K562 (cell line): ENCODE data around the gene TAF10. TPM values are rescaled to one million over a fixed set of nuclear protein-coding genes. Genes with fewer than 3 reads are reported as not detected.

Experiments
- ATF1 ChIP-seq, 2 experiments: fragments of 450-650 bp in 1 of 2; IDR thresholded peaks; 2 replicates each; pipeline ENCODE4 v1.6.1; 2016; ENCODE audit warnings: missing compliant biosample characterization in 1 of 2, missing genetic modification characterization in 1 of 2
- BDP1 ChIP-seq: IDR thresholded peaks from 3 replicates; pipeline ENCODE4 v1.6.1; 2011; ENCODE audit not compliant: insufficient read length, insufficient read depth
- ETS2 ChIP-seq: IDR thresholded peaks from 2 replicates; pipeline ENCODE4 v1.6.1; 2016; ENCODE audit warnings: borderline replicate concordance, missing genetic modification characterization, mild to moderate bottlenecking, moderate library complexity, missing compliant biosample characterization; ENCODE audit not compliant: poor library complexity, severe bottlenecking
- FOSL1 ChIP-seq: fragments of 200-800 bp; sonication (Bioruptor generic); conservative IDR thresholded peaks from 2 replicates; pipeline ENCODE4 v1.6.1; 2016; ENCODE audit warnings: missing genetic modification characterization, missing compliant biosample characterization
- GTF2F1 ChIP-seq: IDR thresholded peaks from 2 replicates; pipeline ENCODE4 v1.6.1; 2011; ENCODE audit warnings: low read depth, low read length, improper control_type of control experiment
- HEY1 ChIP-seq: fragments of 250-450 bp; sonication (Bioruptor Pico); IDR thresholded peaks from 2 replicates; pipeline ENCODE4 v1.5.0; 2020; ENCODE audit warnings: mild to moderate bottlenecking, moderate library complexity, borderline replicate concordance
- ILF3 ChIP-seq: fragments of 450-650 bp; IDR thresholded peaks from 2 replicates; pipeline ENCODE4 v1.6.1; 2018; ENCODE audit warnings: antibody characterized with exemption, mild to moderate bottlenecking, moderate library complexity, borderline replicate concordance
- KDM2B ChIP-seq: fragments of 250-450 bp; sonication (Bioruptor Pico); IDR thresholded peaks from 2 replicates; pipeline ENCODE4 v1.8.0; 2021; ENCODE audit warnings: mild to moderate bottlenecking, moderate library complexity
- MEF2A ChIP-seq: IDR thresholded peaks from 2 replicates; pipeline ENCODE4 v1.6.1; 2011; ENCODE audit warnings: low read depth, mild to moderate bottlenecking, low read length, moderate library complexity; ENCODE audit not compliant: control insufficient read depth
- MXI1 ChIP-seq: IDR thresholded peaks from 2 replicates; pipeline ENCODE4 v1.6.1; 2011; ENCODE audit warnings: low read depth, mild to moderate bottlenecking, improper control_type of control experiment, low read length
- NR2C1 ChIP-seq, 2 experiments: fragments of 450-650 bp; IDR thresholded peaks; 2 replicates each; pipeline ENCODE4 v1.6.1; 2017; ENCODE audit warnings: mild to moderate bottlenecking in 2 of 2, antibody characterized with exemption in 1 of 2, inconsistent platforms in 1 of 2, missing compliant biosample characterization in 1 of 2, missing genetic modification characterization in 1 of 2
- PHTF2 ChIP-seq: fragments of 250-450 bp; sonication (Bioruptor Pico); IDR thresholded peaks from 2 replicates; pipeline ENCODE4 v1.5.0; 2021; ENCODE audit warnings: mild to moderate bottlenecking
- TEAD4 ChIP-seq, 2 experiments: sonication (generic) in 1 of 2; formaldehyde crosslinking in 1 of 2; IDR thresholded peaks; 2 replicates each; pipeline versions ENCODE4 v1.6.1 to v1.8.0; 2012 to 2022; ENCODE audit warnings: borderline replicate concordance in 1 of 2, inconsistent platforms in 1 of 2, low read length in 1 of 2, mild to moderate bottlenecking in 1 of 2, missing genetic modification reagents in 1 of 2
- XRCC5 ChIP-seq: fragments of 200-400 bp; formaldehyde crosslinking; IDR thresholded peaks from 2 replicates; pipeline ENCODE4 v1.6.1; 2017; ENCODE audit warnings: low read depth, mild to moderate bottlenecking, low read length
- ZNF311 ChIP-seq: fragments of 250-450 bp; sonication (Bioruptor Pico); IDR thresholded peaks from 2 replicates; pipeline ENCODE4 v1.4.0; 2020; ENCODE audit warnings: mild to moderate bottlenecking, moderate library complexity
- ZNF785 ChIP-seq: fragments of 250-450 bp; sonication (Bioruptor Pico); IDR thresholded peaks from 2 replicates; pipeline ENCODE4 v1.4.0; 2020; ENCODE audit warnings: mild to moderate bottlenecking
- polyA plus RNA-seq, 8 experiments: library from polyadenylated mRNA; depleted of rRNA in 4 of 8; stranded (reverse) in 5 of 8; unstranded in 3 of 8; fragments of >200 nt; fragmentation: Nextera tagmentation in 2 of 8; fragmentation: Illumina TruSeq in 1 of 8; extraction: Ambion mirVana in 2 of 8; extraction: Trizol in 1 of 8; gene quantifications; 2 replicates each; pipeline versions ENCODE4 v1.2.1 to v1.2.3, GENCODE V29; 2011 to 2014; ENCODE audit warnings: inconsistent platforms in 1 of 8, missing spikeins in 1 of 8
- total RNA-seq, 7 experiments: library from RNA; depleted of rRNA in 6 of 7; stranded (reverse); fragments of >200 nt in 6 of 7; fragmentation: Illumina TruSeq in 2 of 7; extraction: Trizol in 2 of 7; gene quantifications; 2 replicates each; pipeline versions ENCODE4 v1.2.1 to v1.2.3, GENCODE V29; 2011 to 2021; ENCODE audit warnings: low replicate concordance in 1 of 7
- TF ChIP-seq, protein P1 (sequence below): fragments of 200-800 bp; sonication (Bioruptor generic); IDR thresholded peaks from 2 replicates; pipeline ENCODE4 v1.6.1; 2017; ENCODE audit warnings: missing genetic modification characterization, missing compliant biosample characterization
- TF ChIP-seq, protein P2 (sequence below): fragments of 200-800 bp; sonication (Bioruptor generic); IDR thresholded peaks from 2 replicates; pipeline ENCODE4 v1.6.1; 2016; ENCODE audit warnings: missing genetic modification characterization, missing compliant biosample characterization
- TF ChIP-seq, protein P3 (sequence below): fragments of 450-650 bp; IDR thresholded peaks from 2 replicates; pipeline ENCODE4 v1.6.1; 2014; ENCODE audit warnings: low read depth, mild to moderate bottlenecking, moderate library complexity, borderline replicate concordance

The TAF10 gene
- total and polyA plus RNA-seq, 9 of the 15 experiments (the other 6 are each of a cell fraction or from before 2014, with no cell fraction given) = 19.5 to 197 (median 121) TPM

DNA sequence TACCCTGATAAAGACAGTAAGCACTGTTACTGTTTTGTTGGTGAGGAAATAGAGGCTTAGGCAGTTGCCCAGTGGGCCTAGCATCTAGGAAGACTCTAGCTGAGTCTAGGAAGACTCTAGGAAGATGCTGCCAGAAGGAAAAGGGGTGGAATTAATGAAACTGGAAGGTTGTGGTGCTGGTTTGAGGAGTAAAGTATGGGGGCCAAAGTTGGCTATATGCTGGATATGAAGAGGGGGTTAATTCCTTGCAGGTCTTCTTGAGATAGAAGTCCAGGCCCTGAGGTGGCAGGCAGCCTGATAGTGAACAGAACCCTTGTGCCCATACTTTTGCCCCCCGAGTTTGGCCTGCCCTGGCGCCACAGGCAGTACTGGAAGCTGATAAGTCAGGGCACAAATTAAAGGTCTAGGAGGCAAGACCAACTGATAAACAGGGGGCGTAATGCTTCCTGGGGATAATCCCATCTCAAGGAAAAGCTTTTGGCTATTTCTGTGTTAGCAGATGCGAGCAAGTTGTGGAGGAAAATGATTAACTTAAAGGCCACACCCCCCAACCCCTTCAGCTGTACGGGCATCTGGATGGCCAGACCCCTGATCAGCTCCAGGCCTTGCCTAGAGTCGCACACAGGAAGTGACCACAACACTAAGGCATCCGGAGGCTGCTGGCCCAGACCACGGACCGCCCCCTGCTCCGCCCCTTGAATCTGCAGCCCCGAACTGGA, 5.4 kb downstream of the TAF10 start (continued):
- TF ChIP-seq ETS2 (tag) (no peak), ATF1 (CRISPR knock-in tag; IDR thresholded peaks at IDR 0.05) (no peak), ATF1 (tag; IDR thresholded peaks at IDR 0.05) (peak; percentile 41; the same call in 1 of the 2 replicates), KDM2B (CRISPR knock-in tag) (no peak), MXI1 (no peak), FOSL1 (tag) (peak; percentile 68), NR2C1 (IDR thresholded peaks at IDR 0.05) (no peak), NR2C1 (tag; IDR thresholded peaks at IDR 0.05) (no peak), MEF2A (0 out of 2 replicates have a peak, but pooled peaks have one; percentile 4), ZNF311 (CRISPR knock-in tag) (0 out of 2 replicates have a peak, but pooled peaks have one; percentile 21), BDP1 (no peak), ILF3 (no peak), XRCC5 (peak; percentile 21; the same call in 1 of the 2 replicates), TEAD4 (IDR thresholded peaks at IDR 0.05; ENCODE audit: low read length) (peak; percentile 72), TEAD4 (CRISPR knock-in tag; IDR thresholded peaks at IDR 0.05; ENCODE audit: borderline replicate concordance) (no peak), ZNF785 (CRISPR knock-in tag) (no peak), HEY1 (CRISPR knock-in tag) (no peak), GTF2F1 (no peak), PHTF2 (CRISPR knock-in tag) (no peak)
- TF ChIP-seq, protein P1, sequence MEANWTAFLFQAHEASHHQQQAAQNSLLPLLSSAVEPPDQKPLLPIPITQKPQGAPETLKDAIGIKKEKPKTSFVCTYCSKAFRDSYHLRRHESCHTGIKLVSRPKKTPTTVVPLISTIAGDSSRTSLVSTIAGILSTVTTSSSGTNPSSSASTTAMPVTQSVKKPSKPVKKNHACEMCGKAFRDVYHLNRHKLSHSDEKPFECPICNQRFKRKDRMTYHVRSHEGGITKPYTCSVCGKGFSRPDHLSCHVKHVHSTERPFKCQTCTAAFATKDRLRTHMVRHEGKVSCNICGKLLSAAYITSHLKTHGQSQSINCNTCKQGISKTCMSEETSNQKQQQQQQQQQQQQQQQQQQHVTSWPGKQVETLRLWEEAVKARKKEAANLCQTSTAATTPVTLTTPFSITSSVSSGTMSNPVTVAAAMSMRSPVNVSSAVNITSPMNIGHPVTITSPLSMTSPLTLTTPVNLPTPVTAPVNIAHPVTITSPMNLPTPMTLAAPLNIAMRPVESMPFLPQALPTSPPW (CRISPR knock-in tag) = 0 out of 2 replicates have a peak, but pooled peaks have one; percentile 18
- TF ChIP-seq, protein P2, sequence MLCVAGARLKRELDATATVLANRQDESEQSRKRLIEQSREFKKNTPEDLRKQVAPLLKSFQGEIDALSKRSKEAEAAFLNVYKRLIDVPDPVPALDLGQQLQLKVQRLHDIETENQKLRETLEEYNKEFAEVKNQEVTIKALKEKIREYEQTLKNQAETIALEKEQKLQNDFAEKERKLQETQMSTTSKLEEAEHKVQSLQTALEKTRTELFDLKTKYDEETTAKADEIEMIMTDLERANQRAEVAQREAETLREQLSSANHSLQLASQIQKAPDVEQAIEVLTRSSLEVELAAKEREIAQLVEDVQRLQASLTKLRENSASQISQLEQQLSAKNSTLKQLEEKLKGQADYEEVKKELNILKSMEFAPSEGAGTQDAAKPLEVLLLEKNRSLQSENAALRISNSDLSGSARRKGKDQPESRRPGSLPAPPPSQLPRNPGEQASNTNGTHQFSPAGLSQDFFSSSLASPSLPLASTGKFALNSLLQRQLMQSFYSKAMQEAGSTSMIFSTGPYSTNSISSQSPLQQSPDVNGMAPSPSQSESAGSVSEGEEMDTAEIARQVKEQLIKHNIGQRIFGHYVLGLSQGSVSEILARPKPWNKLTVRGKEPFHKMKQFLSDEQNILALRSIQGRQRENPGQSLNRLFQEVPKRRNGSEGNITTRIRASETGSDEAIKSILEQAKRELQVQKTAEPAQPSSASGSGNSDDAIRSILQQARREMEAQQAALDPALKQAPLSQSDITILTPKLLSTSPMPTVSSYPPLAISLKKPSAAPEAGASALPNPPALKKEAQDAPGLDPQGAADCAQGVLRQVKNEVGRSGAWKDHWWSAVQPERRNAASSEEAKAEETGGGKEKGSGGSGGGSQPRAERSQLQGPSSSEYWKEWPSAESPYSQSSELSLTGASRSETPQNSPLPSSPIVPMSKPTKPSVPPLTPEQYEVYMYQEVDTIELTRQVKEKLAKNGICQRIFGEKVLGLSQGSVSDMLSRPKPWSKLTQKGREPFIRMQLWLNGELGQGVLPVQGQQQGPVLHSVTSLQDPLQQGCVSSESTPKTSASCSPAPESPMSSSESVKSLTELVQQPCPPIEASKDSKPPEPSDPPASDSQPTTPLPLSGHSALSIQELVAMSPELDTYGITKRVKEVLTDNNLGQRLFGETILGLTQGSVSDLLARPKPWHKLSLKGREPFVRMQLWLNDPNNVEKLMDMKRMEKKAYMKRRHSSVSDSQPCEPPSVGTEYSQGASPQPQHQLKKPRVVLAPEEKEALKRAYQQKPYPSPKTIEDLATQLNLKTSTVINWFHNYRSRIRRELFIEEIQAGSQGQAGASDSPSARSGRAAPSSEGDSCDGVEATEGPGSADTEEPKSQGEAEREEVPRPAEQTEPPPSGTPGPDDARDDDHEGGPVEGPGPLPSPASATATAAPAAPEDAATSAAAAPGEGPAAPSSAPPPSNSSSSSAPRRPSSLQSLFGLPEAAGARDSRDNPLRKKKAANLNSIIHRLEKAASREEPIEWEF (CRISPR knock-in tag) = no peak
- TF ChIP-seq, protein P3, sequence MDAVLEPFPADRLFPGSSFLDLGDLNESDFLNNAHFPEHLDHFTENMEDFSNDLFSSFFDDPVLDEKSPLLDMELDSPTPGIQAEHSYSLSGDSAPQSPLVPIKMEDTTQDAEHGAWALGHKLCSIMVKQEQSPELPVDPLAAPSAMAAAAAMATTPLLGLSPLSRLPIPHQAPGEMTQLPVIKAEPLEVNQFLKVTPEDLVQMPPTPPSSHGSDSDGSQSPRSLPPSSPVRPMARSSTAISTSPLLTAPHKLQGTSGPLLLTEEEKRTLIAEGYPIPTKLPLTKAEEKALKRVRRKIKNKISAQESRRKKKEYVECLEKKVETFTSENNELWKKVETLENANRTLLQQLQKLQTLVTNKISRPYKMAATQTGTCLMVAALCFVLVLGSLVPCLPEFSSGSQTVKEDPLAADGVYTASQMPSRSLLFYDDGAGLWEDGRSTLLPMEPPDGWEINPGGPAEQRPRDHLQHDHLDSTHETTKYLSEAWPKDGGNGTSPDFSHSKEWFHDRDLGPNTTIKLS = no peak
